H9 (cell line): ENCODE data around the gene OSM. TPM values are rescaled to one million over a fixed set of nuclear protein-coding genes. Genes with fewer than 3 reads are reported as not detected.

Source experiments
- DNase-seq: peaks from one replicate; pipeline ENCODE4 v3.0.0-alpha.2; 2017
- H2AFZ ChIP-seq: one replicate; pipeline ENCODE4 v1.6.1; 2013; ENCODE audit warnings: mild to moderate bottlenecking, low read length, control low read depth, moderate library complexity
- H2AK5ac ChIP-seq: 2 replicates; pipeline ENCODE4 v1.6.1; 2013; ENCODE audit warnings: low read length, control low read depth, mixed read lengths; ENCODE audit not compliant: insufficient read length
- H2BK120ac ChIP-seq: one replicate; pipeline ENCODE4 v1.6.1; 2013; ENCODE audit warnings: low read depth, mild to moderate bottlenecking, low read length, control low read depth, inconsistent platforms; ENCODE audit not compliant: poor library complexity, severe bottlenecking
- H2BK12ac ChIP-seq: 2 replicates; pipeline ENCODE4 v1.6.1; 2013; ENCODE audit warnings: low read length, control low read depth, mixed read lengths, low read depth; ENCODE audit not compliant: insufficient read length
- H2BK15ac ChIP-seq: 2 replicates; pipeline ENCODE4 v1.6.1; 2013; ENCODE audit warnings: low read depth, low read length, control low read depth
- H2BK20ac ChIP-seq: one replicate; pipeline ENCODE4 v1.6.1; 2013; ENCODE audit warnings: low read depth, mild to moderate bottlenecking, low read length, control low read depth, inconsistent platforms; ENCODE audit not compliant: poor library complexity, severe bottlenecking
- H2BK5ac ChIP-seq: 2 replicates; pipeline ENCODE4 v1.6.1; 2013; ENCODE audit warnings: low read length, control low read depth, mixed read lengths; ENCODE audit not compliant: insufficient read length
- H3K14ac ChIP-seq: 2 replicates; pipeline ENCODE4 v1.6.1; 2013; ENCODE audit warnings: low read length, control low read depth; ENCODE audit not compliant: insufficient read depth
- H3K18ac ChIP-seq: 2 replicates; pipeline ENCODE4 v1.6.1; 2013; ENCODE audit warnings: low read depth, mild to moderate bottlenecking, mixed read lengths, low read length, control low read depth; ENCODE audit not compliant: insufficient read length
- H3K23ac ChIP-seq: 2 replicates; pipeline ENCODE4 v1.6.1; 2013; ENCODE audit warnings: low read length, control low read depth, mixed read lengths, low read depth; ENCODE audit not compliant: insufficient read length
- H3K23me2 ChIP-seq: 2 replicates; pipeline ENCODE4 v1.6.1; 2013; ENCODE audit warnings: low read depth, mild to moderate bottlenecking, mixed read lengths, low read length, control low read depth; ENCODE audit not compliant: insufficient read length, poor library complexity, severe bottlenecking
- H3K27ac ChIP-seq: 2 replicates; pipeline ENCODE4 v1.5.1; 2013; ENCODE audit warnings: low read length, control low read depth, mixed read lengths, low read depth; ENCODE audit not compliant: insufficient read length
- H3K27me3 ChIP-seq: 2 replicates; pipeline ENCODE4 v1.6.1; 2013; ENCODE audit warnings: low read length, control low read depth, inconsistent platforms; ENCODE audit not compliant: insufficient read depth
- H3K4ac ChIP-seq: 2 replicates; pipeline ENCODE4 v1.6.1; 2013; ENCODE audit warnings: low read depth, mild to moderate bottlenecking, control low read depth, inconsistent platforms, low read length, moderate library complexity
- H3K4me1 ChIP-seq: 2 replicates; pipeline ENCODE4 v1.6.1; 2013; ENCODE audit warnings: low read length, control low read depth, inconsistent platforms; ENCODE audit not compliant: insufficient read depth
- H3K4me2 ChIP-seq: 2 replicates; pipeline ENCODE4 v1.6.1; 2013; ENCODE audit warnings: low read length, control low read depth, mixed read lengths; ENCODE audit not compliant: insufficient read length, insufficient read depth
- H3K56ac ChIP-seq: 2 replicates; pipeline ENCODE4 v1.6.1; 2013; ENCODE audit warnings: low read depth, mild to moderate bottlenecking, mixed read lengths, low read length, control low read depth; ENCODE audit not compliant: insufficient read length
- H3K79me1 ChIP-seq: 2 replicates; pipeline ENCODE4 v1.6.1; 2013; ENCODE audit warnings: low read depth, mild to moderate bottlenecking, moderate library complexity, low read length, control low read depth, inconsistent platforms; ENCODE audit not compliant: insufficient read depth, poor library complexity, severe bottlenecking
- H3K79me2 ChIP-seq: 2 replicates; pipeline ENCODE4 v1.6.1; 2013; ENCODE audit warnings: low read length, control low read depth, inconsistent platforms; ENCODE audit not compliant: insufficient read depth
- H3K9ac ChIP-seq: 2 replicates; pipeline ENCODE4 v1.6.1; 2013; ENCODE audit warnings: low read length, control low read depth, mixed read lengths; ENCODE audit not compliant: insufficient read length; ENCODE audit errors: extremely low read depth
- H3K9me3 ChIP-seq: one replicate; pipeline ENCODE4 v1.6.1; 2013; ENCODE audit warnings: low read depth, low read length, inconsistent platforms; ENCODE audit not compliant: control insufficient read depth
- H3T11ph ChIP-seq: one replicate; pipeline ENCODE4 v1.6.1; 2013; ENCODE audit warnings: mild to moderate bottlenecking, low read length, control low read depth, inconsistent platforms
- H4K20me1 ChIP-seq: one replicate; pipeline ENCODE4 v1.6.1; 2013; ENCODE audit not compliant: control insufficient read depth, insufficient read length, insufficient read depth
- H4K5ac ChIP-seq: 2 replicates; pipeline ENCODE4 v1.6.1; 2013; ENCODE audit warnings: low read depth, mild to moderate bottlenecking, mixed read lengths, low read length, control low read depth; ENCODE audit not compliant: insufficient read length
- H4K8ac ChIP-seq: replicated peaks from 2 replicates; pipeline ENCODE4 v1.6.1; 2013; ENCODE audit warnings: low read length, control low read depth, mixed read lengths, low read depth; ENCODE audit not compliant: insufficient read length
- H4K91ac ChIP-seq: 2 replicates; pipeline ENCODE4 v1.6.1; 2013; ENCODE audit warnings: low read depth, mild to moderate bottlenecking, moderate library complexity, mixed read lengths, low read length, control low read depth; ENCODE audit not compliant: insufficient read length
- H3K27ac Mint-ChIP-seq, 3 experiments: 2 replicates in 2 of 3; 3 replicates in 1 of 3; pipeline ENCODE4 v1.8.0; 2020 to 2021; ENCODE audit warnings: mixed read lengths in 3 of 3, mild to moderate bottlenecking in 1 of 3, moderate library complexity in 1 of 3
- H3K27me3 Mint-ChIP-seq: 2 replicates; pipeline ENCODE4 v1.8.0; 2021; ENCODE audit warnings: low read depth, mild to moderate bottlenecking, moderate library complexity, mixed read lengths
- H3K36me3 Mint-ChIP-seq, 3 experiments: 2 replicates in 2 of 3; 3 replicates in 1 of 3; pipeline ENCODE4 v1.8.0; 2020 to 2021; ENCODE audit warnings: low read depth in 3 of 3, mixed read lengths in 3 of 3; ENCODE audit not compliant: insufficient read depth in 1 of 3
- H3K4me1 Mint-ChIP-seq, 2 experiments: 2 replicates each; pipeline ENCODE4 v1.8.0; 2020; ENCODE audit warnings: mixed read lengths in 2 of 2
- H3K4me3 Mint-ChIP-seq, 2 experiments: 2 replicates in 1 of 2; 3 replicates in 1 of 2; pipeline ENCODE4 v1.8.0; 2020 to 2021; ENCODE audit warnings: mild to moderate bottlenecking in 2 of 2, mixed read lengths in 2 of 2, moderate library complexity in 1 of 2
- H3K9me3 Mint-ChIP-seq, 2 experiments: 2 replicates in 1 of 2; 3 replicates in 1 of 2; pipeline ENCODE4 v1.8.0; 2020; ENCODE audit warnings: mild to moderate bottlenecking in 2 of 2, mixed read lengths in 2 of 2, moderate library complexity in 1 of 2
- WGBS: extraction: QIAGEN DNeasy Blood & Tissue Kit; methylation state at CpG from one replicate; pipeline ENCODE4 v1.1.7; 2013; ENCODE audit warnings: missing lambda C conversion rate, low lambda C conversion rate, mixed read lengths; ENCODE audit not compliant: insufficient read length; ENCODE audit errors: extremely low coverage; 5-methylcytosine and 5-hydroxymethylcytosine counted together
- total RNA-seq: library from RNA; stranded (reverse); gene quantifications from 2 replicates; pipeline ENCODE4 v1.2.1, GENCODE V29; 2021
- TF ChIP-seq, protein P1 (sequence below): fragments of 200-600 bp; sonication (generic); conservative IDR thresholded peaks from 3 replicates; pipeline ENCODE4 v1.8.0; 2021; ENCODE audit warnings: antibody characterized with exemption, mild to moderate bottlenecking

OSM gene
- total RNA-seq, 1 experiment from 2014 or later, result not detected

DNA sequence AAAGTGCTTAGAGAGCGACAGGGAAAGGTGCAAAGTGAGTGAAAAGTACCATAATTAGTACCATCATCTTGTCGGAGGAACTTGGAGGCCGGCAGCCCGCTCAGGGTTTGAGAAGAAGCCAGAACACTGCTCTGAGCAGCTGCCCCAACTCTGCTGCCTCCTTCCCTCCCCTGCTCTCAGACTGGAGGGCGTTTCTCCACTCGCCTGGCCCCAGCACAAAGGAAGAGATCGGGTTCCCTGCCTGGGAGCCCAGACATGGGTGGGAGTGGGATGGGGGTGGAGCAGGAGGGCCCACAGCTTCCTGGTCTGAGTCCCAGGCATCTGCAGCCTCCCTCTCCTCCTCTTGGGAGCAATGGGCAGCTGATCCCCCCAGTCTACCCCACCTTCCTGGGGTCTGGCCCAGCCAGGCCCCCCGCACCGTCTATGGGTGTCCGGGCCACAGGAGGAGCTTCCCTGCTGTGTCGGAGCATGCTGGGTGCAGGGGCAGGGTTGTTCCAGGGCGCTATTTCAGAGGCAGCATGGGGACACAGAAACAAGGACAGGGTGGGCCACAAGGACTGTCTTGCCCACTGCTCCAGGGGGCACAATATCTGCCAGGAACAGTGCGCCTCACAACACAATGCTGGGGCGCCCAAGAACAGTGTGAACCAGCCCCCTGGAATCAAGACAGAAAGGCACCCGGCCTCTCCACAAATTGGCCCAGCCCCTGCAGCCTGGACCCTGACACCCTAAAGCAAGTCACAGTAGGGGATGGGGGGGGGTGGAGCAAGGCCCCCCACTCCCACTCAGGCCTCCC is 24.9 kb downstream of the OSM start:
- peaks cover 3% of the 10 kb centered on the region; the same call in 1 of the 2 replicates for H3K4me1 ChIP-seq

More for the DNA sequence above, 24.9 kb downstream of the OSM start:
- Mint-ChIP-seq H3K9me3 (no peaks in the 10 kb centered on the region; a peak in 1 of 5 replicates), H3K36me3 (peaks cover 0 to 20% (median 7%) of the 10 kb centered on the region in 3 experiments; a peak in 4 of 7 replicates), H3K4me3 (no peak overlapping the region), H3K4me1 (peaks cover 33 to 36% of the 10 kb centered on the region in 2 experiments), H3K27me3 (peaks cover 3% of the 10 kb centered on the region), H3K27ac (no peak overlapping the region; a peak in 1 of 7 replicates)
- H3K18ac ChIP-seq, result no peak overlapping the region
- no peaks in the 10 kb centered on the region for H3K27me3 ChIP-seq
- H2AFZ ChIP-seq, result no peak overlapping the region
- peaks cover 3% of the 10 kb centered on the region for H4K20me1 ChIP-seq
- WGBS, result no CpG with 5 or more reads among the region's 15 CpGs
- no peak overlapping the region for H2BK12ac ChIP-seq
- peaks cover 9% of the 10 kb centered on the region for H3K23me2 ChIP-seq
- H3K4me2 ChIP-seq, result no peak overlapping the region
- H3K4ac ChIP-seq, result no peak overlapping the region
- H4K91ac ChIP-seq, result no peak overlapping the region
- no peak overlapping the region for H3K23ac ChIP-seq
- H3K9me3 ChIP-seq, result no peaks in the 10 kb centered on the region
- no peaks in the 10 kb centered on the region for H3K79me2 ChIP-seq
- H2BK5ac ChIP-seq, result no peak overlapping the region
- H3K14ac ChIP-seq, result no peak overlapping the region
- H3K79me1 ChIP-seq, result no peaks in the 10 kb centered on the region
- no peak overlapping the region for H2BK20ac ChIP-seq
- H3K56ac ChIP-seq, result no peak overlapping the region
- H4K5ac ChIP-seq, result no peak overlapping the region
- TF ChIP-seq, protein P1, sequence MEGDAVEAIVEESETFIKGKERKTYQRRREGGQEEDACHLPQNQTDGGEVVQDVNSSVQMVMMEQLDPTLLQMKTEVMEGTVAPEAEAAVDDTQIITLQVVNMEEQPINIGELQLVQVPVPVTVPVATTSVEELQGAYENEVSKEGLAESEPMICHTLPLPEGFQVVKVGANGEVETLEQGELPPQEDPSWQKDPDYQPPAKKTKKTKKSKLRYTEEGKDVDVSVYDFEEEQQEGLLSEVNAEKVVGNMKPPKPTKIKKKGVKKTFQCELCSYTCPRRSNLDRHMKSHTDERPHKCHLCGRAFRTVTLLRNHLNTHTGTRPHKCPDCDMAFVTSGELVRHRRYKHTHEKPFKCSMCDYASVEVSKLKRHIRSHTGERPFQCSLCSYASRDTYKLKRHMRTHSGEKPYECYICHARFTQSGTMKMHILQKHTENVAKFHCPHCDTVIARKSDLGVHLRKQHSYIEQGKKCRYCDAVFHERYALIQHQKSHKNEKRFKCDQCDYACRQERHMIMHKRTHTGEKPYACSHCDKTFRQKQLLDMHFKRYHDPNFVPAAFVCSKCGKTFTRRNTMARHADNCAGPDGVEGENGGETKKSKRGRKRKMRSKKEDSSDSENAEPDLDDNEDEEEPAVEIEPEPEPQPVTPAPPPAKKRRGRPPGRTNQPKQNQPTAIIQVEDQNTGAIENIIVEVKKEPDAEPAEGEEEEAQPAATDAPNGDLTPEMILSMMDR, result no peak
- DNase-seq, result no peak
- no peak overlapping the region for H3K27ac ChIP-seq
- no peak overlapping the region for H2BK15ac ChIP-seq
- no peak overlapping the region for H2AK5ac ChIP-seq
- no peak overlapping the region for H3K9ac ChIP-seq
- H3T11ph ChIP-seq, result no peak overlapping the region
- no peak overlapping the region for H4K8ac ChIP-seq
- no peak overlapping the region for H2BK120ac ChIP-seq
